Measurements from ENCODE around the gene NUP107.

The NUP107 gene

GRCh38 chr12:68793975-68794652 lies 107.3 kb downstream of the NUP107 start:
- H3K27ac Mint-ChIP-seq = no peak overlapping the region
- no peaks in the 10 kb centered on the region for H3K4me1 Mint-ChIP-seq
- no peak overlapping the region for H3K4me3 Mint-ChIP-seq
- H3K27me3 Mint-ChIP-seq = no peaks in the 10 kb centered on the region
- DNase-seq (no peak), ATAC-seq (no peak)
- H3K9me3 Mint-ChIP-seq = no peaks in the 10 kb centered on the region

- no peak for DNase-seq
- Mint-ChIP-seq H3K9me3 (no peaks in the 10 kb centered on the region), H3K27ac (no peak overlapping the region), H3K4me1 (no peaks in the 10 kb centered on the region), H3K27me3 (no peaks in the 10 kb centered on the region), H3K4me3 (no peak overlapping the region)
- ATAC-seq = no peak
Observed at GRCh38 chr12:68794653-68795251, 108.0 kb downstream of the NUP107 start.
